GM18909 (cell line): ENCODE measurements around the gene SOCS1.
"Not testable (repeated sequence)": the region's sequence is repeated elsewhere in the genome, so short reads cannot be mapped to it uniquely, and the experiment has no call there.

Experiments used
- ATAC-seq: cut with Tn5 transposase; IDR thresholded peaks from one replicate; pipeline ENCODE4 v1.9.1; 2021; ENCODE audit warnings: mild to moderate bottlenecking; ENCODE audit not compliant: unreplicated experiment, poor library complexity

The SOCS1 gene, protein sequence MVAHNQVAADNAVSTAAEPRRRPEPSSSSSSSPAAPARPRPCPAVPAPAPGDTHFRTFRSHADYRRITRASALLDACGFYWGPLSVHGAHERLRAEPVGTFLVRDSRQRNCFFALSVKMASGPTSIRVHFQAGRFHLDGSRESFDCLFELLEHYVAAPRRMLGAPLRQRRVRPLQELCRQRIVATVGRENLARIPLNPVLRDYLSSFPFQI

DNA sequence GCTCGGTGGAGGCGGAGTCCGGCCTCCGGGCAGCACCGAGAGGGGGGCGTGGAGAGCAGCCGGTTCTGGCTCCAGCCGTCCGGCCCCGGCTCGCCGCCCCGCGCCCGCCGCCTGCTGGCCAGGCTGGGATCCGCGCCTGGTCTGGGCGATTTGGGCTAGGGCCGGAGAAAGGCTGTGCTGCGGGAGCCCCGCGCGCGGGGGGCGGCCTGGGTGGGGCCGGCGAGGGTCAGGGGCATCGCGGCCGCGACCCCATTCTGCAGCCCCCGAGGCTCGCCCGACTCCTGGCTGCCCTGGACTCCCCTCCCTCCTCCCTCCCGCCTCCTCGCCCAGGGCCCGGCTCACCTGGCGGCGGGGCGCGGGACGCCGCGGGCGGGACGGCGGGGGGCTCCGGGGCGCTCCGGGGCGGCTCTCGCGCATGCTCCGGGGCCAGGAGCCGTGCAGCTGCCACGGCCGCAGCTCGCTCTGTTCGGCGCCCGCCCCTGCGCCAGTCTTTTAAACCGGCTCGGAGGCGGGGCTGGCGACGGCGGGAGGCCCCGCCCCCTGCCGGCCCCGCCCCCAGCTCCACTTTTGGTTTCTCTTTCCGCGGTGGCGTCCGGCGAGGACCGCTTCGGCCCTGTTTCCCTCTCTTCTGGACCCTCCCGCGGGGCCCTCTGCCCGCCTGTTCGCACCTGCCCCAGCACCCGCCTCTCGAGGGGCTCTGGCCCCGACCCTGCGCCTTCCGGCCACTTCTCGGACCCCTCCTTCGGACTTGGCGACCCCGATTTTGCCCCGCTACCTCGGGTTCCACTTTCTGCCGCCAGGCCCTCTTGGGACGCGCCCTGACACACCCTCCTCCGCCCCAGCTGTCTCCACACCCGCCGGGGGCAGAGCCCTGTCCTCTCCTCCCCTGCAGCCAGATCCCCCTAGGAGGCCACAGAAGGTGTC lies at the start of gene SOCS1:
Gene SOCS1 (minus strand): TSS at position 468 of the 924 bp plus-strand sequence. CDS start 726 bp downstream, outside the sequence.
- ATAC-seq = peak; percentile 61

DNA sequence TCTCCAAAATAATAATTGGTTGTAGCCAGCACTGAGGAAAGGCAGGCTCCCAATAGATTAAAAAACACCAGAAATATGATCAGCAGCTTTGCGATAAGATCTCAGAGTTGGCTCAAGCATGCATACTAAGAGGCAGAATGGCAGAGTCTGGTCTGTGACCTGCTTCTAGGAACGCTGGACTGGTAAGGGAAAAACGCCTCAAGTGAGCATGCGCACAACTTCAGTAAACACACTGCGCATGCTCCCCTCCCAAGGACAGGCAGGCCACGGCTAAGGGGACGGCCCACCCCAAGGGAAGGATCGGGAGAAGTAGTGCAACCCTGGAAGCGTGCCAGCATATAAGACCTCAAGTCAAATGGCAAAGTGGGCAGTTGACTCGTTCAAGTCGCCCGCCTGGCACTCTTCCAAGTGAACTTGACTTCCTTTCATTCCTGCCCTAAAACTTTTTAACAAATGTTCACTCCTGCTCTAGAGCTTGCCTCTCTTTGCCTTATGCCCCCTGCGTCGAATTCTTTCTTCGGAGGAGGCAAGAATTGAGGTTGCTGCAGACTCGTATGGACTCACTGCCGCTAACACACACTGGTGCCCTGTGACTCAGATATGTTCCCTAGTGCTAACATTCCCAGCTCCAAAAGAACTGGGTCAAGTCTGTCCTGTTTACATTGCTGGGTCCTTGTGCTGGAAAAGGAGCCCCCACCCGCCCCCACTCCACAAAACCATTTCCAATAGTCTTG lies 47.6 kb upstream of the SOCS1 start:
- ATAC-seq = no peak

DNA sequence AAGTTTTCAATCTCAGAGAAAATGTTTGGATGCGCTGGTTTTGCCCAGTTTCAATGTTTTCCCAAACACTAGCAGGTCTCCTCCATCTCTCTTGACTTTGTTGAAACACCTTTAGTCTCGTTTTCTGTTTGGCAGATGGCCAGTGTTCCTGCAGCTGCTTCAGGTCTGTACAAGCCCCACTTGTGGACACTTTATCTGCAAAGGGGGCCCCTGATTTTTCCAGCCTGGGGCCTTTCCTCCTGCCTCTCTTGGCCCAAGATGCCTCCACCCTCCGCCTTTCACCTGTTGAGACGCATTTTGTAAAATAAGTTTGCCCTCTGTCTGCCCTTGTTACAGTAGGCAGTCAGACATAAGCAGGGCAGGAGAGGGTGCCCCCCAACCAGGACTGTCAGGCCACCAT lies 47.0 kb upstream of the SOCS1 start:
- no peak for ATAC-seq

DNA sequence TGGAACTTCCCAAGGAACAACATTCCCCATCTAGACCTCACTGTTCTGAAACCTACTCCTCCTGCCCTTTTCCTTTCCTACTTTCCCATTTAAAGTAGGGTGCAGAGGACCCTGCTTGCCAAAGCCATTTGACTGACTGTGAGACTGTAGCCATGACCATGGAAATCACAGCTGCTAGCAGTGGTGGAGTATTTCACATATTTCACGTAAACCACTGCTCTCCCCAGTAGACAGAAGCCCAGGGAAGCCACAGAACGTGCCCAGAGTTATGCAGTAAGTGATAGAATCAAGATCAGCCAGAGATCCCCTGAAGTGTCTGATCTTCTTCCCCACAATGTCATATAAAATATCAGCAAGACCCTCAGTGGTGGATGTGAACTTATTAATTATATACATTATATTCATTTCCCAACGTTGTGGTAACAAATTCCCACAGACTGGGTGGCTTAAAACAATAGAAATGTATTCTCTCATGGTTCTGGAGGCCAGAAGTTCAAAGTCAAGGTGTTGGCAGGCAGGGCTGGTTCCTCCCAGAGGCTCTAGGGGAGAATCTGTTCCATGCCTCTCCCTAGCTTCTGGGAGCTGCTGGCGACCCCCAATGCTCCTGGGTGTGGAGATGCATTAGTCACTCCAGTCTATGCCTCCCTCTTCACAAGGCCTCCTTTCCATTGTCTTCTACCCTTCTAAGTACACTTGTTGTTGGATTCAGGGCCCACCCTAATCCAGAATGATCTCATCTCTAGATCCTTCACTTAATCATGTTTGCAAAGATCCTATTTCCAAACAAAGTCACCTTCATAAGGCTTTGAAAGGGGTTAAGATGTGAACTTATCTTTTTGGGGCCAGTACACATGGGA lies 45.9 kb upstream of the SOCS1 start:
- no peak for ATAC-seq

DNA sequence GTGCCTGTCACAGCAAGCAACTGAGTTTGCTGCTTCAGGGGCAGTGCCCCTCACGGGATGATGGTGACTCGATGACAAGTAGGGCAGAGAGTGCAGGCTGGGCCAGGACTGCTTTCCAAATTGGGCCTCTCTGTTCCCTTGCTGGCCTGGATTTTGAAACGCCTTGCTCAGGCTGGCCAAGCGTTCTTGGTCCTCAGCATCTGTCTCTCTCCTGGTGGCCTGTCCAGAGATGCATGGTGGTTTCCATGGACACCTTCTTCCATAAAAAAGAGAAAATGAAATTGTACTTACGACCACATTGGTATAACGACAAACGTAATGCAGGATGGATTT lies 44.5 kb upstream of the SOCS1 start:
- ATAC-seq = no peak

DNA sequence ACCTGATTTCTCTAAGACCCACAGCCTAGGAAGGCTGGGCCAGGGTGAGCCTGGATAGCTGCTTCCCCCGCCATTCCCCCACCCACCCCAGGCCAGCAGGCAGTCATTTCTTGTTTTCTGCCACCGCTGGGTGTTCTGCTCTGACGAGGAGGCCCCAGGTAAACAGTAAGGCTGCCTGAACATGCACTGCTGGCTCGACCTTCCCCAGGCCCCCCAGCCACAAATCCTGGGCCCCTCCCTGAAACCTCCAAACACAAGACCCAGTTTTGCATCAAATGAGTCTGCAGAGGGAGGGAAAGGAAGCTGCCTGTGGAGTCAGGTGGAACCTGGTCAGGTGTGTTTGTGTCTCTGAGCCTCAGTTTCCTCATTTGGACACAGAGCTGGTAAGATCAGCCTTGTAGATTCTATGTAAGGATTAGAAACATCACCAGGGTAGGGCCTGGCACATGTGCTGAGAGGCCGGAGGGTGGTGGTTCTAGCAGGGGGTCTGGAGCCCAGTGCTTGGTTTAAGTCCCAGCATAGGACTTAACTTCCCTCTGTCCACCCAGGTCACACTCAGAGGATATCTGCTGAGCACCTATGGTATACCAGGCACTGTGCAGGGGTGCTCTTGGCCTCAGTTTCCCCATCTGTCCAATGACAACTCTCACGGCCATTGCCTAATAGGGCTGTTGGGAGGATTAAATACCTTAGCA lies 44.0 kb upstream of the SOCS1 start:
- ATAC-seq = no peak

DNA sequence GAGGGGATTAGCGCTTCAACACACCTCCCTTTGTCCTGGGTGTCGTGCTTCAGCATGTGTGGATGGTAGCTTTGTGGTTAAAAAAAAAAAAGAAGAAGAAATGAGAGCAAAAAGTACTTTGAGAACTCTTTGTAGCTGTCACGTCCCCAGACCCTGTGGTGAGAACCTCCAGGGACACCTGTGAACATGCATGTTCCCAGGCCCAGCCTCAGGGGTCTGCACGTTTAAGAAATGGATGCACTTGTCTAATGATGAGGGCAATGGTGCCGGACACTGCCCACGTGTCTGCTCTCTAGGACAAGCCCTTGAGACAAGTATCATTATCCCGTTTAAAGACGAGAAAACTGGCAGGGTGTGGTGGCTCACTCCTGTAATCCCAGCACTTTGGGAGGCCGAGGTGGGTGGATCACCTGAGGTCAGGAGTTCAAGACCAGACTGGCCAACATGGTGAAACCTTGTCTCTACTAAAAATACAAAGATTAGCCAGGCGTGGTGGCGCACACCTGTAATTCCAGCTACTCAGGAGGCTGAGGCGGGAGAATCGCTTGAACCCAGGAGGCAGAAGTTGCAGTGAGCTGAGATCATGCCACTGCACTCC lies 43.0 kb upstream of the SOCS1 start:
- not testable (repeated sequence) for ATAC-seq

DNA sequence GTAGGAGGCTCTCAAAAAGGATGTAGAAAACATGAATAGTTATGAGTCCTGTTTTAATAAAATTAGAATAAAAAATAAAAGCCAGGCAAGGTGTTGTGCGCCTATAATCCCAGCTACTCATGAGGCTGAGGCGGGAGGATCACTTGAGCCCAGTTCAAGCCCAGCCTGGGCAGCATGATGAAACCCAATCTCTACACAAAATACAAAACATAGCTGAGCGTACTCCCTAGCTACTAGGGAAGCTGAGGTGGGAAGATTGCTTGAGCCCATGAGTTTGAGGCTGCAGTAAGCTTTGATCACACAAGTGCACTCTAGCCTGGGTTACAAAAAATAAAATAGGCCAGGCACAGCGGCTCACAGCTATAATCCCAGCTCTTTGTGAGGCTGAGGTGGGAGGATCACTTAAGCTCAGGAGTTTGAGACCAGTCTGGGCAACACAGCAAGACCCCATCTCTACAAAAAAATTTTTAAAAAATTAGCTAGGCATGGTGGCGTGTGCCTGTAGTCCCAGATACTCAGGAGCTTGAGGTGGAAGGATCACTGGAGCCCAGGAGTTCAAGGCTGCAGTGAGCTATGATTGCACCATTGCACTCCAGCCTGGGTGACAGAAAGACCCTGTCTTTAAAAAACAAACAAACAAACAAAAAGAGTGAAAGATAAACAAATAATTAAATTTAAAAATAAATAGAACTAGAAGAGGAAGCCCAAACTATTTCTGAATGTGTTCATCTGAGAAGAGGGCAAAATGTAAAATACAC lies 42.3 kb upstream of the SOCS1 start:
- ATAC-seq = no peak

DNA sequence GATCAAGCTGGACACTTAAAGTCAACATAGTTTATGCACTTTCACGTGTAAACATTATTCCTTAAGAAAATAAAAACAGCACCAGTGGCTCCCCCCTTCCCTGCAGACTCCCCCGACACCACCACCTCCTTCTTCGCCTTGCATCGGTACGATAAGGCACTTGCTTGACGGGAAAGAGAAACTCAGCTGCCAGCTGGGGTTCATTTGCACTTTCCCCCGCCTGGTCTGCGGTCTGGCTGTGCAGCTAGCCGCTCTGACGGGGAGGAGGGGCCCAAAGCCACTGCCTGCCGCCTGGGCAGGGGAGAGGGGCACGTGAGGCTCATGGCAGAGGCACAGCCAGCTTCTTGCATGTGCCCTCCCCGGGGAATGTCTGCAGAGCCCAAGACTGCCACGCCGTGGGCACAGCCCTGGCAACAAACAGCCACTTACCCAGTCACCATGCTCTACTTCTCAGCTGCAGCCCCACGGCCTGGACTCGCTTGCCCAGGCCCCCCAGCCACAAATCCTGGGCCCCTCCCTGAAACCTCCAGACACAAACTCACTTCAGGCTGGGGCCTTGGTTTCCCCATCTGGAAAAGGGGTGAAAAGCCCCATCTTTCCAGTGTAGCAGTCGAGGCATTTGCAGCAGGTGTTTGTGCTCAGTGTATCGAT lies 41.6 kb upstream of the SOCS1 start:
- peak; percentile 84 for ATAC-seq

DNA sequence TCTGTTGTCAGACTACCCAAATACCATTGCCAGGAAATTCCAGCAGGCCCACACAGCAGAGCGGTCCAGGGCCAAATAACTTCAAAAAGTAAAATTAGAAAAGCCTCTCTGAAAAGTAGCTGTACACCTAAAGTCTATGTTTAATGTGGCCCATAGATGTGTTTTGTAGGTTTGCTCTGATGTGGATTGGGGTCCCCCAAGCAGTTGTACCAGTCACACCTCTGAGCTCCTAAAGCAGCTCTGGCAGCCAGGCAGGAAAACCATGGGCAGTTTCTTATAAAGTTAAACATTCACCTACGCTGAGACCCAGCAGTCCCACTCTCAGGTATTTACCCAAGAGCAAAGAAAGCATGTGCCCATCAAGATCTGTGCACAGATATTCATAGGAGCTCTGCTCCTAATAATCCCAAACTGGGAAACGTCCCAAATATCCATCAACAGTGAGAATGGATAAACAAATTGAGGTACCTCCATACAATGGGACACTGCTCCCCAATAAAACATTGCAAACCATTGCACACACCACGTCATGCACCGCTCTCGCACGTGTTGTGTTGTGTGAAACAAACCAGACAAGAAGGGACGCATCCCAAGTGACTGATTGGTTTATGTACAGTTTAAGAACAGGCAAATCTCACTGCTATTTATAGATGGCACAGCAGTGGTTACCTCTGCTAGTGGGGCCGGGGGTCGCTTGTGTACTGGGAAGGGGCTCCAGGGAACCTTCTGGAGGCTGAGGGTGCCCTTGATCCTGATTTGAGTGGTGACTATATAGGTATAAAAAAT lies 40.9 kb upstream of the SOCS1 start:
- ATAC-seq = peak; percentile 16

DNA sequence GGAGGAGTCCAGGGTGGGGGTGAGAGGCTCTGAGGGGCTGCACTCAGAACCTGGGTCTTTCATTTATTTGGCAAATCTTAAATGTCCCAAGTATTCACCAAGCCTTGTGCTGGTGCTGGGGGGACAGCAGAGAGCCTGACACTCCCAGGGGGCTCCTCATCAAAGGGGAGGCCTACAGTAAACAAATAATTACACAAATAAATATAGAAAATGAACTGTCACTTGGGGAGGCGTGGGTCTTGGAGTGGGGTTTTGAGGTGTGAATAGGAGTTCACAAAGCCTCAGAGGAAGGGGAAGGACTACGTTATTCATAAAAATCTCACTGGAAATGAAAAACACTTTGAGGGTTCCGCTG lies 40.3 kb upstream of the SOCS1 start:
- no peak for ATAC-seq

DNA sequence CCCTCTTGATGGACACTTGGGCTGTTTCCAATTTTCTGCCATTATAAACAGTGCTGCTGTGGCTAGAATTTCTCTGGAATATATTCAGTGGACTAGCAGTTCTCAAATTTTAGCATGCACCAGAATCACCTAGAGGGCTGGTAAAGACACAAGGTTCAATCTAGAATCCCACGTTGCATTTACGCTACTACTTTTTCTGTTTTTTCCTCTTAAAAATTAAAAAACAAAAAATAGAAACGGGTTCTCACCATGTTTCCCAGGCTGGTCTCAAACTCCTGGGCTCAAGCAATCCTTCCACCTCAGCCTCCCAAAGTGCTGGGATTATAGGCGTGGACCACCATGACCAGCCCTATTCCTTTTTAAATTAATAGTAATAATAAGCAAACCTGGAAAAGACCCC lies 39.7 kb upstream of the SOCS1 start:
- no peak for ATAC-seq

DNA sequence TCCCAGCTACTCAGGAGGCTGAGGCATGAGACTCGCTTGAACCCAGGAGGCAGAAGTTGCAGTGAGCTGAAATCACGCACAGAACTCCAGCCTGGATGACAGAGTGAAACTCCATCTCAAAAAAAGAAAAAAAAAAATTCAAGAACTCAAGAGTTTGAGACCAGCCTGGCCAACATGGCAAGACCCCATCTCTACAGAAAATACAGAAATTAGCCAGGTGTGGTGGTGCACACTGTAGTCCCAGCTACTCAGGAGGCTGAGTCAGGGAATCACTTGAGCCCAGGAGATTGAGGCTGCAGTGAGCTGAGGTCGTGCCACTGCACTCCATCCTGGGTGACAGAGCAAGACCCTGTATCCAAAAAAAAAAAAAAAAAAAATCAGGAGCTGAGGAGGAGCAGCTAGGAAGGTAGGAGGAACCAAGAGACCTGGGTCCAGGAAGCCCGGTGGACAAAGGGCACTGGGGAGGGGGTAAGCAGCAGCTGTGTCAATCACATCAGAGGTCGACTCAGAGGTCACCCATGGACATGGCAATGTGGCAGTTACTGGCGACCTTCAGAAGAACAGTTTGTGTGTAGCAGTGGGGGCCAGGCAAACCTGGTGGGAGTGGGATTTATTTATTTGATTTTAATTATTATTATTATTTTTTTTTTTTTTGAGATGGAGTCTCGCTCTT lies 36.2 kb upstream of the SOCS1 start:
- no peak for ATAC-seq

DNA sequence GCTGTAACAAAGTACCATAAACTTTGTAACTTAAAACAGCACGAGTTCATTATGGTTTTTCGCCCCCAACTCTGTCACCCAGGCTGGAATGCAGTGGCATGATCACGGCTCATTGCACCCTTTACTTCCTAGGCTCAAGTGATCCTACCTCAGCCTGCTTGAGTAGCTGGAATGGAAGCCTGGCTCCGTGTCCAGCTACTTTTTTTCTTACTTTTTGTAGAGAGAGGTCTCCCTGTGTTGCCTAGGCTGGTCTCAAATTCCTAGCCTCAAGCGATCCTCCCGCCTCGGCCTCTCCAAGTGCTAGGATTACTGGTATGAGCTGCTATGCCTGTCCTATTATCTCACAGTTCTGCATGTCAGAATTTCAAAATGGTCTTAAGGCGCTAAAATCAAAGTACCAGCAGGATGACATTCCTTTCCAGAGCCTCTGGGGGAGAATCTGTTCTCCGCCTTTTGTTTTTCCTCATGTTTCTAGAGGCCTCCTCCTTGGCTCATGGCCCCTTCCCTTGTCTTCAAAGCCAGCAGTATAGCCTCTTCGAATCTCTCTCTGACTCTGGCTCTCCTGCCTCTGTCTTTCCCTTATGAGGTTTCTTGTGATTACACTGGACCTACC lies 35.2 kb upstream of the SOCS1 start:
- ATAC-seq = no peak

DNA sequence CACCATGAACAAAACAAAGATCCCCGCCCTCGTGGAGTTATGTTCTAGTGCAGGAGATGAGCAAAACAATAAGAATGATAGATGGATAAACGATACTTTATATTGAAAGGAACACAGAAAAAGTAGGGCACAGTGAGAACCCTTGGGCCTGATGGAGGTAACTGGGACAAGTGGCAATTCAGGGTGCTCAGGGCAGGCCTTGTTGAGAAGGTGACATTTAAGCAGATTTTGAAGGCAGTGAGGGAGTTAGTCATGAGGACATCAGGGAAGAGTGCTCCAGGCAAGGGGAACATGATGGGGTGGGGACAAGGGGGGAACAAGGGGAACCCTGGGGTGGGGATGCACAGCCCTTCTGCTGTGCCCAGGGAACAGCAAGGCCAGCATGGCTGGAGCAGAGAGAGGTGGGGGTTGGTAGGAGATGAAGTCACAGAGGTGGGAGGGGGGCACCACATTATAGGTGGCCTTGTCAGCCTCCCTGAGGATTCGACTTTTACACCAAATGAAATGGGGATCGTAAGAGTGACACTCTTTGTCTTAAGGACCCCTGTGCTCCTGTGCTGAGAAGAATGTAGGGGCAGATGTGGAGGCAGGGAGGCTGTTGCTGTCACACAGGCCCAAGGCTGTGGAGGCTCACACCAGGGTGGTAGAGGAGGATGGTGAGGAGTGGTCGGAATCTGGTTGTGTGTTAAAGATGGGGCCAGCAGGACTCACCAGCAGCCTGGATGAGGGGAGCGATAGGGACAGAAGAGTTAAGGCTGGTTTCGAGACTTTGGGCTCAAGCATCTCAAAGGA lies 34.3 kb upstream of the SOCS1 start:
- ATAC-seq = no peak

DNA sequence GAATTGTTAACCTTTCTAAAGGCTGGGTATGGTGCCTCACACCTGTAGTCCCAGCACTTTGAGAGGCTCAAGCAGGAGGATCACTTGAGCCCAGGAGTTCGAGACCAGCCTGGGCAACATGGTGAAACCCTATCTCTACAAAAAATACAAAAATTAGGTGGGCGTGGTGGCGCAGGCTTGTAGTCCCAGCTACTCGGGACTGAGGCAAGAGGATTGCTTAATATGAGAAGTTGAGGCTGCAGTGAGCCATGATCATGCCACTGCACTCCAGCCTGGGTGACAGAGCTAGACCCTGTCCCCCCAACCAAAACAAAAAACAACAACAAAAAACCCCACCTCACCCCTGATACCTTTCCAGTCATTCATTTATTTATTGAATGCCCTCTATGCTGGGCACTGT lies 33.7 kb upstream of the SOCS1 start:
- not testable (repeated sequence) for ATAC-seq
